Liver (tissue), 9 donors: ENCODE results near the gene LAMA2. TPM values are rescaled to one million over a fixed set of nuclear protein-coding genes. Genes with fewer than 3 reads are reported as not detected.

Source experiments
- DNase-seq: peaks from one replicate; pipeline ENCODE4 v3.0.0-alpha.2; 2017; ENCODE audit warnings: low spot score
- H3K27ac ChIP-seq, 2 donors: one replicate each; pipeline ENCODE4 v1.7.0; 2013; ENCODE audit warnings: inconsistent platforms in 2 of 2, low read length in 2 of 2, control low read depth in 1 of 2, low read depth in 1 of 2, mild to moderate bottlenecking in 1 of 2
- H3K27me3 ChIP-seq, 4 donors: one replicate each; pipeline versions ENCODE4 v1.6.1 to v1.7.0; 2013; ENCODE audit warnings: low read length in 3 of 4, inconsistent platforms in 1 of 4, mild to moderate bottlenecking in 1 of 4, moderate library complexity in 1 of 4; ENCODE audit not compliant: control insufficient read depth in 4 of 4, insufficient read depth in 4 of 4
- H3K36me3 ChIP-seq, 4 donors: one replicate each; pipeline versions ENCODE4 v1.6.1 to v1.7.0; 2013; ENCODE audit warnings: low read length in 3 of 4, mild to moderate bottlenecking in 3 of 4, low read depth in 1 of 4, moderate library complexity in 1 of 4; ENCODE audit not compliant: control insufficient read depth in 4 of 4, insufficient read depth in 3 of 4
- H3K4me1 ChIP-seq, 4 donors: one replicate each; pipeline versions ENCODE4 v1.6.1 to v1.7.0; 2013; ENCODE audit warnings: low read length in 3 of 4, mild to moderate bottlenecking in 3 of 4, moderate library complexity in 1 of 4; ENCODE audit not compliant: control insufficient read depth in 4 of 4, insufficient read depth in 4 of 4
- H3K4me3 ChIP-seq, 3 donors: one replicate each; pipeline versions ENCODE4 v1.6.1 to v1.7.0; 2013; ENCODE audit warnings: low read length in 3 of 3, control low read depth in 1 of 3, low read depth in 1 of 3, mild to moderate bottlenecking in 1 of 3
- H3K9ac ChIP-seq, 2 donors: one replicate each; pipeline ENCODE4 v1.7.0; 2013; ENCODE audit warnings: low read length in 2 of 2, mild to moderate bottlenecking in 2 of 2, moderate library complexity in 2 of 2, control low read depth in 1 of 2, low read depth in 1 of 2
- H3K9me3 ChIP-seq, 4 donors: one replicate each; pipeline versions ENCODE4 v1.6.1 to v1.7.0; 2013; ENCODE audit warnings: low read length in 3 of 4; ENCODE audit not compliant: control insufficient read depth in 4 of 4
- FOXA1 ChIP-seq: IDR thresholded peaks from 2 replicates; pipeline ENCODE4 v1.6.1; 2016; ENCODE audit warnings: antibody characterized with exemption
- FOXA2 ChIP-seq: IDR thresholded peaks from 2 replicates; pipeline ENCODE4 v1.6.1; 2016; ENCODE audit warnings: antibody characterized with exemption
- GABPA ChIP-seq, 2 donors: IDR thresholded peaks in 1 of 2; conservative IDR thresholded peaks in 1 of 2; 2 replicates each; pipeline ENCODE4 v1.6.1; 2016; ENCODE audit warnings: antibody characterized with exemption in 2 of 2, mild to moderate bottlenecking in 1 of 2, moderate library complexity in 1 of 2
- HNF4G ChIP-seq: IDR thresholded peaks from 2 replicates; pipeline ENCODE4 v1.6.1; 2016; ENCODE audit warnings: antibody characterized with exemption
- JUND ChIP-seq, 2 donors: IDR thresholded peaks; 2 replicates each; pipeline ENCODE4 v1.6.1; 2016; ENCODE audit warnings: antibody characterized with exemption in 2 of 2
- RXRA ChIP-seq, 2 donors: IDR thresholded peaks; 2 replicates each; pipeline ENCODE4 v1.6.1; 2017 to 2018; ENCODE audit warnings: antibody characterized with exemption in 2 of 2, mild to moderate bottlenecking in 1 of 2
- SP1 ChIP-seq: IDR thresholded peaks from 2 replicates; pipeline ENCODE4 v1.6.1; 2018; ENCODE audit warnings: antibody characterized with exemption, mild to moderate bottlenecking
- YY1 ChIP-seq: IDR thresholded peaks from 2 replicates; pipeline ENCODE4 v1.6.1; 2016; ENCODE audit warnings: antibody characterized with exemption, mild to moderate bottlenecking
- WGBS: extraction: QIAGEN DNeasy Blood & Tissue Kit; methylation state at CpG from one replicate; pipeline ENCODE4 v1.1.7; 2013; 5-methylcytosine and 5-hydroxymethylcytosine counted together
- polyA plus RNA-seq, 2 donors: library from polyadenylated mRNA; stranded (reverse) in 1 of 2; unstranded in 1 of 2; fragments of 200-250 nt in 1 of 2; fragments of >200 nt in 1 of 2; fragmentation: Nextera tagmentation in 1 of 2; extraction: Ambion mirVana in 1 of 2; gene quantifications; one replicate each; pipeline versions ENCODE4 v1.2.1 to v1.2.3, GENCODE V29; 2013 to 2015
- total RNA-seq, 2 donors: library from RNA; depleted of rRNA; stranded (reverse); fragments of >200 nt; gene quantifications; one replicate each; pipeline ENCODE4 v1.2.3, GENCODE V29; 2014
- TF ChIP-seq, protein P1 (sequence below): IDR thresholded peaks from 2 replicates; pipeline ENCODE4 v1.6.1; 2016; ENCODE audit warnings: antibody characterized with exemption
- TF ChIP-seq, protein P2 (sequence below): fragments of 150-350 bp; IDR thresholded peaks from 2 replicates; pipeline ENCODE4 v1.5.1; 2017; ENCODE audit warnings: improper control_type of control experiment, low read depth, low read length; ENCODE audit not compliant: missing input control
- donor health status: healthy.
- donor health status: healthy.
- donor health status: healthy.
- donor health status: healthy.
- donor health status: healthy.

Gene LAMA2
- total and polyA plus RNA-seq, 4 donors, result 1.3 to 17.0 (median 3.0) TPM

DNA sequence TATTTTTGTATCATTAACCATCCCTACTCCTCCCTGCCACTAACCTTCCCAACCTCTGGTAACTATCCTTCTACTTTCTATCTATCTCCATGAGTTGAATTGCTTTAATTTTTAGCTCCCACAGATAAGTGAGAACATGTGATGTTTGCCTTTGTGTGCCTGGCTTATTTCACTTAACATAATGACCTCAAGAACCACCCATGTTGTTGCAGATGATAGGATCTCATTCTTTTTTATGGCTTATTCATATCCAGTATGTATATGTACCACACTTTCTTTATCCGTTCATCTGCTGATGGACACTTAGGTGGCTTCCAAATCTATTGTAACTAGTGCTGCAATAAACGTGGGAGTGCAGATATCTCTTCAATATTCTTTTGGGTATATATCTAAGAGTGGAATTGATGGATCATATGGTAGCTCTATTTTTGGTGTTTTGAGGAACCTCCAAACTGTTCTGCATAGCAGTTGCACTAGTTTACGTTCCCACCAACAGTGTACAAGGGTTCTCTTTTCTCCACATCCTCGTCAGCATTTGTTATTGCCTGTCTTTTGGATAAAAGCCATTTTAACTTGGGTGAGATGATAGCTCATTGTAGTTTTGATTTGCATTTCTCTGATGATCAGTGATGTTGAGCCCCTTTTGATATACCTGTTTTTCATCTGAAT lies 625.7 kb downstream of the LAMA2 start:
- Histone ChIP-seq H3K9me3 (no peaks in the 10 kb centered on the region), H3K9ac (no peak overlapping the region), H3K4me3 (no peak overlapping the region), H3K27me3 (no peaks in the 10 kb centered on the region), H3K27ac (no peak overlapping the region), H3K36me3 (no peaks in the 10 kb centered on the region), H3K4me1 (peaks cover 0 to 4% (median 0%) of the 10 kb centered on the region in 4 donors)
- TF ChIP-seq YY1 (no peak), RXRA (IDR thresholded peaks at IDR 0.05) (no peak), HNF4G (no peak), JUND (IDR thresholded peaks at IDR 0.05) (no peak), SP1 (no peak)
- TF ChIP-seq, protein P1, sequence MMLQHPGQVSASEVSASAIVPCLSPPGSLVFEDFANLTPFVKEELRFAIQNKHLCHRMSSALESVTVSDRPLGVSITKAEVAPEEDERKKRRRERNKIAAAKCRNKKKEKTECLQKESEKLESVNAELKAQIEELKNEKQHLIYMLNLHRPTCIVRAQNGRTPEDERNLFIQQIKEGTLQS, result no peak
- TF ChIP-seq, protein P2, sequence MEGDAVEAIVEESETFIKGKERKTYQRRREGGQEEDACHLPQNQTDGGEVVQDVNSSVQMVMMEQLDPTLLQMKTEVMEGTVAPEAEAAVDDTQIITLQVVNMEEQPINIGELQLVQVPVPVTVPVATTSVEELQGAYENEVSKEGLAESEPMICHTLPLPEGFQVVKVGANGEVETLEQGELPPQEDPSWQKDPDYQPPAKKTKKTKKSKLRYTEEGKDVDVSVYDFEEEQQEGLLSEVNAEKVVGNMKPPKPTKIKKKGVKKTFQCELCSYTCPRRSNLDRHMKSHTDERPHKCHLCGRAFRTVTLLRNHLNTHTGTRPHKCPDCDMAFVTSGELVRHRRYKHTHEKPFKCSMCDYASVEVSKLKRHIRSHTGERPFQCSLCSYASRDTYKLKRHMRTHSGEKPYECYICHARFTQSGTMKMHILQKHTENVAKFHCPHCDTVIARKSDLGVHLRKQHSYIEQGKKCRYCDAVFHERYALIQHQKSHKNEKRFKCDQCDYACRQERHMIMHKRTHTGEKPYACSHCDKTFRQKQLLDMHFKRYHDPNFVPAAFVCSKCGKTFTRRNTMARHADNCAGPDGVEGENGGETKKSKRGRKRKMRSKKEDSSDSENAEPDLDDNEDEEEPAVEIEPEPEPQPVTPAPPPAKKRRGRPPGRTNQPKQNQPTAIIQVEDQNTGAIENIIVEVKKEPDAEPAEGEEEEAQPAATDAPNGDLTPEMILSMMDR, result no peak
- WGBS, result 75% methylated on average over 4 of the region's 4 CpGs
- no peak for DNase-seq

DNA sequence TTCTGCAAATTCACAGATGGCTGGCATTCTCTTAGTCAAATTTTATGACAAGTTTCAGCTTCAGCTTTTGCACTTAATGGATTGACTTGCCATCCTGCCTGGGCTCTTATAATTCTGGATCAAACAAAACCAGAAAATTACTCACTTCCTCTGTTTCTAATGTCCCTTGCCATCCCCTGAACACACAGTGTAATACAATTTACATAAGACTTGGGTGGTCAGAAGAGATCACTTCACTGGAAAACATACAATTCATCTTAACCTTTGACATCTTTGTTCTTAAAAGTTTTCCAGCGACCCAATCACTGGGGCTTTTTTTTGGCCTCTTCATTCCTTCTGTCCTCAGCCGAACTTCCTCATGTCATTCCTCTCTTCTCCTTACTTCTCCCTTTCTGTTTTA lies 628.0 kb downstream of the LAMA2 start:
- Histone ChIP-seq H3K36me3 (no peaks in the 10 kb centered on the region), H3K27me3 (no peaks in the 10 kb centered on the region), H3K9ac (no peak overlapping the region), H3K9me3 (no peaks in the 10 kb centered on the region), H3K27ac (no peak overlapping the region), H3K4me1 (peaks cover 0 to 4% (median 0%) of the 10 kb centered on the region in 4 donors), H3K4me3 (no peak overlapping the region)
- TF ChIP-seq FOXA2, result no peak
- DNase-seq, result no peak
- 78% methylated on average over 2 of the region's 2 CpGs for WGBS

DNA sequence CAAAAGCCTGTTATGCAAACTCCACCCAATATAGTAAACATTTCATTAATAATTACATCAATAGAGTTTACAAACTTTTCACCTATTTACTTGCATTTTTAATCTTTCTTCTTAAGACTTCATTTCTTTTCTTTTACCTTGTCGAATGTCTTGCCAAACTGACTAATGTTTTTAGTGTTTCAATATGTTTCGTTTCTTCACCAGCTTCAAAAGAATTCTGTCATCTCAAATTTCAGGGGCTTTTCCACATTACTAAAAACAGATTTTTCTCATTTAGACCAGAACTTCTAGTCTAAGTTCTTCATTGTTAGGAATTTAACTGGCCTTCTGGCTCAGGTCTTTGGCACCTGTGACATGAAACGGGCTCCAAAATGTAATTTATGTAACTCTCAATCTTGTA lies 630.5 kb downstream of the LAMA2 start:
- Histone ChIP-seq H3K4me1 (no peaks in the 10 kb centered on the region), H3K36me3 (no peaks in the 10 kb centered on the region)
- WGBS, result 87% methylated on average over 3 of the region's 3 CpGs

DNA sequence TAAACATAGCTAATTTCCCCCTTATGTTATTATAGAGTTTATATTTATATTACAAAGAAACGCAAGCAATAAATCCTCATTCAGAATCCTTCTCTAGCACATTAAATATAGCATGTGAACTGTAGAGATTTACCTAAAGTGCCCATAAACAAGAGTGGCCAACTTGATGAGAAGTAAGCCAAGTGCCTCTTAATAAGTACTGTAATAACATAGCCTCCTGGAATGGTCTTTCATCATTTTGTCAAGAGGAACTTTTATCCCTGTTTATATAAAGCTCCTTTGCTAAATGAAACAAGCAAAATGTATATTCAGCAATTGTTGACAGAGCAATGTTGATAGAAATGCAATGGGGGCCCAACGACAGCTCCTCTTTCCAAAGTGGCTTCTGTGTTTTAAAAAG lies 632.1 kb downstream of the LAMA2 start:
- Histone ChIP-seq H3K9ac (no peak overlapping the region), H3K4me1 (no peaks in the 10 kb centered on the region), H3K27ac (no peak overlapping the region), H3K27me3 (no peaks in the 10 kb centered on the region), H3K9me3 (no peaks in the 10 kb centered on the region), H3K36me3 (no peaks in the 10 kb centered on the region), H3K4me3 (no peak overlapping the region)
- no peak for TF ChIP-seq GABPA (IDR thresholded peaks at IDR 0.05 in 1 of 2, conservative IDR thresholded peaks at IDR 0.05 in 1 of 2)
- 89% methylated on average over 2 of the region's 2 CpGs for WGBS
- no peak for DNase-seq

More for the DNA sequence above, 630.5 kb downstream of the LAMA2 start:
- no peak overlapping the region for H3K9ac ChIP-seq
- no peaks in the 10 kb centered on the region for H3K9me3 ChIP-seq
- no peak overlapping the region for H3K27ac ChIP-seq
- DNase-seq, result no peak
- no peak overlapping the region for H3K4me3 ChIP-seq
- no peak for TF ChIP-seq FOXA1
- H3K27me3 ChIP-seq, result no peaks in the 10 kb centered on the region
